GM19463 (cell line): ENCODE data around the gene CD22.
"Not testable (repeated sequence)": the region's sequence is repeated elsewhere in the genome, so short reads cannot be mapped to it uniquely, and the experiment has no call there.

ENCODE experiments used
- ATAC-seq: cut with Tn5 transposase; IDR thresholded peaks from one replicate; pipeline ENCODE4 v1.9.1; 2021; ENCODE audit warnings: mild to moderate bottlenecking, moderate library complexity; ENCODE audit not compliant: unreplicated experiment

The CD22 gene

DNA sequence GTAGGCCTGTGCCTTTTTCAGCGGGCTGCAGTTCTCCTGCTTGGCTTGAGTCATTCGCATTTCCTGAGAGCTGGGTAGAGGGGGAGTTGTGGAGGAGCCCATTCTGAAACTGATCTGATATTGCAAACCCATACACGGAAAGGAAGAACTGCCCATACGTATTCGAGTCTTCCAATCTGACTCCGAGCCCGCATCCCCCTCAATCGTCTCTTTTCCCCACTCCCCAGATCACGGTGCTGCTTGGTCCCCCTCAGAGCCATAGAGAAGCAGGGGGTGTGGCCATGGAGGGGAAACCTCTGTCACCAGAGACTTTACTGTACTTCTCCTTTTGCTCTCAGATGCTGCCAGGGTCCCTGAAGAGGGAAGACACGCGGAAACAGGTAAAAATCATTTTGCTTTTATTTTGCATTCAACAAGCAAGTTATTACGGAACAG lies at the start of gene CD22:
TSS of gene CD22 (plus strand) at position 337 of the 435 bp plus-strand sequence. CDS start 2,854 bp downstream, outside the sequence.
- ATAC-seq, result no peak

DNA sequence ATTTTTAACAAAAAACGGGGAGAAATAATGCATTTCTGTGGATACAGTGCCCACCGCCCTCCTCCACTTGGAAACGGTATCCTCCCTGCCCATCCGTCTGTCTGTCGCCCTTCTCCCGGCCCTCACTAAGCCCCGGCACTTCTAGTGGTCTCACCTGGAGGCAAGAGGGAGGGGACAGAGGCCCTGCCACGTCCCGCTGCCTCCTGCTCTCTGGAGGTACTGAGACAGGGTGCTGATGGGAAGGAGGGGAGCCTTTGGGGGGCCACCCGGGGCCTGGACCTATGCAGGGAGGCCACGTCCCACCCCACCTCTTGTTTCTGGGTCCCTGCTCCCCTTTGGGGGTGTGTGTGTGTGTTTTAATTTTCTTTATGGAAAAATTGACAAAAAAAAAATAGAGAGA lies 49.6 kb upstream of the CD22 start:
- ATAC-seq, result no peak

DNA sequence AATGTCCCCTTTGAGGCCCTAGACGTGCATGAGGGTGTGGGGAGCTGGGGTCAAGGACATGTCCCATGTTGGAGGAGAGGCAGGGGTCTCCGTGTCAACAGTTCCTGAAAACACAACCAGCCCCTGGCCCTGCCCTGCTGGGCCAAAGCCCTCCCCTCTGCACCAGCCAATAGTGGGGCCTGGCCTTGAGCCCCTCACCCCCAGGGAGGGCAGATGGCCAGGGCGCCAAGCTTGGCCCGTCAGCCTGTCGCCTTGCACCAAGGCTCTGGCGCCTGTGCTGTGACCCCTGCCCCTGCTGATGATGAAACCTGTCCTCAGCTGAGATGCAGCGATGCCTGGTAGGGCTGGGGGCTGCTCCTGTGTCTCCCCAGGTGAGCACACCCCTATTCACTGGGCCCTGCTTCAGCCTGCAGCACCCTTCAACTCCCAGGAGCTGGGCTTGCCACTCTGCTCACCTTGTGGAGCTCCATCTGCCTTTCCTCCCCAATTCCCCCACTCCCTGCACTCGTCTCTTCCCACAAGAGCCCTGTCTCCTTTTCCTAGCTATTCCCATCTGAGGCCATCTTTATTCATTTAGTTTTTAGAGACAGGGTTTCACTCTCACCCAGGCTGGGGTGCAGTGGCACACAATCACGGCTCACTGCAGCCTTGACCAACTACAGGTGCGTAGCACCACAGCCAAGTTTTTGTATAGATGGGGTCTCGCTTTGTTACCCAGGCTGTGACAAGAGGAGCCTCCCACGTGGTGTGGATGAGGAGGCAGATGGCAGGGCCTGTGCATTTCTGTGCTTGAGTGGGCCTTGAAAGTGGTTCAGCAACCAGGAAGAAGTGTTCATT lies 48.8 kb upstream of the CD22 start:
- ATAC-seq, result no peak

DNA sequence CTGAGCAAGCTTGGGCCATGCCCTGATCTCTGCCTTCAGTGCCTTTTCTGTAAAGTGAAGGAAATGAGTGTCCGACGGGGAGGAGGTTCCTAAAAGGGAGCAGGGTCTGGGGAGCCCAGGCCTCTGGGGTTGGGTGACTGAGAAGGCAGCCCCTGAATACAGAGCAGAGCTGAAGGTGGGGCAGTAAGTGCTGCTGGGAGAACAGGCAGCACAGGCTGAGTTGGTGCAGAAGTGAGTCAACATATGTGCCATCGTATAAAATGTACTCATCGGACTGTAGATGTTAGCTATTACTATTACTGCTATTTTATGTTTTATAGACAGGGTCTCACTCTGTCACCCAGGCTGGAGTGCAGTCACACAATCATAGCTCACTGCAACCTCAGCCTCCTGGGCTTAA lies 47.7 kb upstream of the CD22 start:
- no peak for ATAC-seq

DNA sequence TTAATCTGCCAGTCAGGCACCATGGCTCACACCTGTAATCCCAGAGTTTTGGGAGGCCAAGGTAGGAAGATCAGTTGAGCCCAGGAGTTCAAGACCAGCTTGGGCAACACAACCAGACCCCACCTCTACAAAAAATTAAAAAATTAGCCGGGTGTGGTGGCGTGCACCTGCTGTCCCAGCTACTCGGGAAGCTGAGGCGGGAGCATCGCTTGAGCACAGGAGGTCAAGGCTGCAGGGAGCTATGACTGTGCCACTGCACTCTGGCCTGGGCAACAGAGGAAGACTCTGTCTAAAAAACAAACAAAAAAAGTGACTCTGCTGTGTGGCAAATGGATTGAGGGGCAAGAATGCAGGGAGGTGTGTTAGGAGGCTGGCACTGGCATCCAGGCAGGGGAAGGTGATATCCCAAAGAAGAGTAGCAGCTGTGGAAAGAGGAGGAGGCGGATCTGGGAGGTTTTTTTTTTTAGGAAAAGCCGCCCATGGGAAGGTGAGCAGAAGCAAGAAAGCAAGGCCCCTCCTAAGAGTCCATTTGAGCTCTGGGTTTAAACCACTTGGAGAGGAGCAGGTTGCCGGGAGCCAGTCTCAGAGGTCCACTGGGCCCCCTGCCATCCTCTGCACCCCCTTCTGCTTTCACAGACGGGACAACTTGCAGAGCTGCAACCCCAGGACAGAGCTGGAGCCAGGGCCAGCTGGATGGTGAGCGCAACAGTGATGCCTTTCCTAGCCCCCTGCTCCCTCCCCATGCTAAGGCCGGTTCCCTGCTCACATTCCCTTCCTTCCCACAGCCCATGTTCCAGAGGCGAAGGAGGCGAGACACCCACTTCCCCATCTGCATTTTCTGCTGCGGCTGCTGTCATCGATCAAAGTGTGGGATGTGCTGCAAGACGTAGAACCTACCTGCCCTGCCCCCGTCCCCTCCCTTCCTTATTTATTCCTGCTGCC lies 44.6 kb upstream of the CD22 start:
- ATAC-seq, result no peak

DNA sequence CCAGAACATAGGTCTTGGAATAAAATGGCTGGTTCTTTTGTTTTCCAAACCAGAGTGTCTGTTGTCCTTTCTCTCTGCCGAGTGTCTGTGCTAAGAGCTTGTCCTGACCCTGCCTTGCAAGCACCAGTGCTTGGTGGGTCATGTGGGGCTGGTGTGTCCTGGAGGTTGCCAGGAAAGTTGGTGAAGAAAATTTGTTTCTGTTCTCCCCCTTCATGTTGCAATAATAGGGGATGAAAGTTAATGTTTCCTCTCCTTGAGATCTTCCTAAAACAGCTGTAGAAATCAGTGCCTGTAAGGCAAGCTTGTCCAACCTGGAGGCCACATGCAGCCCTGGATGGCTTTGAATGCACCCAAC lies 43.9 kb upstream of the CD22 start:
- no peak for ATAC-seq

DNA sequence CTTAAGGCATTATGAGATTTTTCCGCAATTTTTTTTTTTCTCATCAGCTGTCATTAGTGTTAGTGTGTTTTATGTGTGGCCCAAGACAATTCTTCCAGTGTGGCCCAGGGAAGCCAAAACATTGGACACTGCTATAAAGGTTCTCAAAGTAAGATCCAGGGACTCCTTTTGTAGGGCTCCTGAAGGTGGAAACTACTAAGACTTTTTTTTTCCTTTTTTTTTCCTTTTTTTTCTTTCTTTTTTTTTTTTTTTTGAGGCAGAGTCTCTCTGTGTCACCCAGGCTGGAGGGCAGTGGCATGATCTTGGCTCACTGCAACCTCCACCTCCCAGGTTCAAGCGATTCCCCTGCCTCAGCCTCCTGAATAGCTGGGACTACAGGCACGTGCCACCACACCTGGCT lies 43.5 kb upstream of the CD22 start:
- not testable (repeated sequence) for ATAC-seq

DNA sequence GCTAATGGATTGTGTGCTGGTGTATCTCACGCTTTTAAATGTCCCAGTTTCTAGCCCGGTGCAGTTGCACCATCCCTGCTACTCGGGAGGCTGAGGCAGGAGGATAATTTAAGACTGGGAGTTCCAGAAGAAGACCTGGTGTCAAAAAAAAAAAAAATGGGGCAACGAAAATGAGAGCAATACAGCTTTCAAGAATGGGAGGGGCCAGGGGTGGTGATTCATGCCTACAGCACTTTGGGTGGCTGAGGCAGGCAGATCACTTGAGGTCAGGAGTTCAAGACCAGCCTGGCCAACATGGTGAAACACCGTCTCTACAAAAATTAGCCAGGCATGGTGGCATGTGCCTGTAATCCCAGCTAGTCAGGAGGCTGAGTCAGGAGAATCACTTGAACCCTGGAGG lies 42.9 kb upstream of the CD22 start:
- ATAC-seq, result not testable (repeated sequence)

DNA sequence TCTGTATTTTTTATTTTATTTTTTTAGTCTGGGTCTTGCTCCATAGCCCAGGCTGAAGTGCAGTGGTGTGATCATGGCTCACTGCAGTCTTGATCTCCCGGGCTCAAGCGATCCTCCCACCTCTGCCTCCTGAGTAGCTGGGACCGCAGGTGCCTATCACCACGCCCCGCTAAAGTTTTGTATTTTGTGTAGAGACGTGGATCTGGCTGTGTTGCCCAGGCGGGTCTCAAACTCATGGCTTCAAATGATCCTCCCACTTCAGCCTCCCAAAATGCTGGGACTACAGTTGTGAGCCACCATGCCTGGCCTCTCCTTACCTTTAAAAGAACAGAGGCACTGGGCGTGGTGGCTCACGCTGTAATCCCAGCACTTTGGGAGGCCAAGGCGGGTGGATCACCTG lies 41.3 kb upstream of the CD22 start:
- ATAC-seq, result no peak

DNA sequence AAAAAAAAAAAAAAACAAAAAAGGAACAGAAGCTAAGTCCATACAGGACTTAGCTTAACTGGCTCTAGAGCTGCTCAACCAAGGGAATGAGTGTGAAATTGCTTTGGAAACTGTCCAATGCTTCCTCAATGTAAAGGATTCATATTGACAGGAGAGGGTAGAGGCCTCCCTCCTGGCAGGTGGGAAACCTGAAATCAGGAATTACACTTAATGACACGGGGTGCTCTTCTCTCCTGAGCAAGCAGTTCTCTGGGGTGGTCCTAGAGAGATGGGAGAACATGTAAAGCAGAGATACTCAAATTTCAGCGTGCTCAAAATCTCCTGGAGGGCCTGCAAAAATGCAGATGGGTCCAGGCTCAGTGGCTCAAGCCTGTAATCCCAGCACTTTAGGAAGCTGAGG lies 40.7 kb upstream of the CD22 start:
- no peak for ATAC-seq

DNA sequence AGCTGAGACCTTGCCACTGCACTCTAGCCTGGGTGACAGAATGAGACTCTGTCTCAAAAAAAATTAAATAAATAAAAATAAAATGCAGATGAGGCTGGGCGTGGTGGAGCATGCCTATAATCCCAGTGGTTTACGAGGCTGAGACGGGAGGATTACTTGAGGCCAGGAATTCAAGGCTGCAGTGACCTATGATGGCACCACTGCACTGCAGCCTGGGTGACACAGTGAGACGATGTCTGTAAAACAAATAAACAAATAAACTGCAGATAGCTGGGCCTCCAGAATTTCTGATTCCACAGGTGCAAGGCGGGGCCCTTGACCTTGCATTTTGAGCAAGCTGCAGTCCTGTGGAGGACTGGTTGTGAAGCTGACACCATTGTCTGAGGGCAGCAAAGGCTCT lies 40.1 kb upstream of the CD22 start:
- ATAC-seq, result no peak

DNA sequence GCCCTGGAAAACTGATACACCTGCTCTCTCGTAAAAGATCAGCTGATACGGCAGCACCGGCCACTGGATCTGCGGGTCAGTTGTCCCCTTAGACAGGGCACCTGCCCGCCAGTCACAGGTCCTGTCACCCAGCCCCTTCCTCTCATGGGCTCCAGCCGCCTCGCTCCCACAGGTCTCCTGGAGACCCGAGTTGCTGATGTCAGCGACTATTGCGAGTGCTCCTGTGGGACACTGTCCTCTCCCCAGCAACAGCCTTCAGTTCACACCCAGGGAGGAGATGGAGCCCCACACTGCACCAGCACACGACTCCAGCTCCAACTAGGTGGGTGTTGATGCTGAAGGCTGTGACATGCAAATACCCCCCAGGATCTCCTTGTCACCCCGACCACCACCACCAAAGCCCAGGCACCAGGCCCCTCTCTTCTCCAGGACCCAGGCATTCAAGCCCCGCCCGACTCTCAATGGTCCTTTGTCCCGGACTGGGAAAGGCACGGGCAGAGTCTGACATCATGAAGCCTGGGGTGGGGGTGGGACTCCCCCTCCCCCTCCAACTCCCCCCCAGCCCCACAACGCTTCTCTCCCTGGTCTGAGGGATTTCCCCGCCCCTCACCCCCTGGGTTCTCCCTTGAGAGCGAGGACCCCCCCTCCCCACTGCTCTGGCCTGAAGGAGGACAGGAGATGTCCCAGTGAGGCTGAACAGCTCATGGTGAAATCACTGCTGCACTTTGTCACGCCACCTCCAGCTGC lies 38.4 kb upstream of the CD22 start:
- no peak for ATAC-seq

DNA sequence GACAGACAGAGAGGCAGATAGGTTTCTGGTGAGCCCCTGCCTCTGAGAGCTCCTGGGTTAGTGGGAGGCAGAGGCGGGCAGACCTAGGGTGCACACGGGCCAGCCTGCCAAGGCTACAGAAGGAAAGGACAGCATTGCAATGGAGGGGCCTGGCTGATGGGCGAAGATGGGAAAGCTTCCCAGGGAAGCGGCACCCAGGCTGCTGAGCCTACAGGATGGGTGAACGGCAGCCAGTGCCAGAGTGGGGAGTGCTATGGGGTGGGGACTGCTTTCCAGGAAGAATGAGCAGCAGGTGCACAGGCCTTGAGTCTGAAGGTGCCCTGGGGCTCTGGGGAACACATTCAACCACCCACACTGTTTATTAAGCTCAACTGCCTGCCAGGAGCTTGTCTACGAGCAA lies 37.7 kb upstream of the CD22 start:
- ATAC-seq, result no peak

DNA sequence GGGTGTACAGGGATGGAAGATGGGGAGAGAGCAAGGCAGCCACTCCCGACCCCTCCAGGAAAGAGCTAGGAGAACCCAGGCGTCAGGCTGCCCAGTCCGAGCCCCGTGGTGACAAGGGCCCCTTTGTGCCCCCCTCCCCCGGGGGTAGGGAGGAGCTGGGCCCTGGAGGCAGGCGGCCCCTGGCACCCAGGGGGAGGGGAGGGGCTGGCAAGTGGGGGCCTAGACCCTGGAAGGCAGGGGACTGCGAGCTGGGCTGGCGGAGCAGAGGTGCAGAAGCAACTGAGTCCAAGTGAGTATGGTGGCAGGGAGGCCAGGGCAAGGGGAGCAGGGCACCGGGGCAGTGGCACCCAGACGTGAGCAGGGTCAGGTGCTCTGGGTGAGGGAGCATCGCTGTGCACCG lies 37.1 kb upstream of the CD22 start, which contains the start of gene MAG:
TSS of gene MAG (plus strand) at position 246 of the 400 bp plus-strand sequence. CDS start 3,248 bp downstream, outside the sequence.
- ATAC-seq, result no peak

DNA sequence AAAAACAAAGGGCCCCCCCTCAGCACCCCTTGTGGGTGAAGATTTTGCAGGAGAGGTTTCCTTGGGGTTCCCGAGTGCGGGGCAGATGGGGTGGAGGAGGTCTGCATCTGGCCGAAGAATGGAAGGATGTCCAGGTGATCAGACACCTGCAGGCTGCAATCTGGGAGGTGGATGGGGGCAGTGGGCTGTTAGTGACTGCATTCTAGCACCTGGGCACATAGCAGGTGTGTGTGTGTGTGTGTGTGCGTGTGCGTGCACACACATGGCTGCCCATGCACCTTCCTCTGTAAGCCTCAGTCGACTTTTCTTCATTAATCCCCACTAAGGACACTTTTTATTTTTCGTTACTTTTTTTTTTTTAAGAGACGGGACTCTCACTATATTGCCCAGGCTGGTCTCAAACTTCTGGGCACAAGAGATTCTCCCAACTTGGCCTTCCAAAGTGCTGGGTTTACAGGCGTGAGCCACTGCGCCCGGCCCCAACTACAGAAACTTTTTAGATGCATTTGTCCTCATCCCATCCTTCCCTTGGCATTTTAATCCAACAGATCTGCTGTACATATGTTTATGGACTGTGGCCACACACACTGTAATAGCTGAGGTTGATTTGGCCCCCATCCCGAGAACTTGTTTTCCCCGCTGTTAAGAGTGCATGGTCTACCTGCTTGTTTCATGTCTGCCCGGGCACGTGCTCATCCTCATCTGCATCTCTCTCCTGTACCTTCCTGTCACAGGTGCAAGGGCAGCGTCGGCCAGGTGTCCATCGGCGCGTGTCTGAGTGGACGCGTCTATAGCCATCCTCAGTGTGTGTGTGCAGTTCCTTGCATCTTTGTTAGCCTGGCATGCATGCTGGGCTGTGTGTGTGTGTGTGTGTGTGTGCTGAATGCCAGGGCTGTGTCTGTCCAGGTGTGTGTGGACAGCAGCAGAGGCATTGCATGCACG lies 36.3 kb upstream of the CD22 start:
- no peak for ATAC-seq

DNA sequence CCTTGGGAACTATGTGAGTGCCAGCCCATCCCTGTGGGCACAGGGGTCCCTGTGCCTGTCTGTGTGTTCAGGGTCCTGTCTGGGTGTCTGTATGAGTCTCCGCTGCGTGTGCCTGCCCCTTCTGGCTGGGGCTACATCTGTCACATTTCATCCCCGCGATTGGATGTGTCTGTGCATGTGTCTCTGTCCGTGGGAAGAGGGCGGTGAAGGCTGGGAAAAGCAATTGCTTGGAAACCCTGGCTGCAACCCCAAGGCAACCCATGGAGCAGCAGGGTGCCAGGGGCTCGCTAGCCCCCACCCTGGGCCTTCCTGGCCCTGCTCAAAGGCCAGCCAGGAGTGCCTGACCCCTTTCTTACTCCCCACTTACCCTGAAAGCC lies 35.6 kb upstream of the CD22 start:
- ATAC-seq, result no peak

DNA sequence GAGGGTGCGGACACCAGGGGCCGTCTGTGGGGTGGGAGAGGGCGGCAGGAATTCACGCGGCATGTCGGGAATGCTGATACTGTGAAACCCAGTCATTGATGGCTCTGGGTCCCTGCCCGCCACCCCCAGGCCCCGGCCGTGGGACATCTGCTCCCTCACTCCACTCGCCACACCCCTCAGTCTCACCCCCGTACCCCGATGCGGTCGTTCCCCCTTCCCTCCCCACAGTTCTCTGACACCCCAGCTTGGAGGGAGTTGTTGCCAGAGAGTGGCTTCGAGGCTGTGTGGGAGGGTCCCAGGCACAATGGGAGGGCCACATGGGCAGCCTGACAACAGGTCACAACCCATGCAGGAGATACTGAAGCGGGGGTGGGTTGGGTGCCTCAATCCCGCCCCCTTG lies 35.2 kb upstream of the CD22 start:
- no peak for ATAC-seq

DNA sequence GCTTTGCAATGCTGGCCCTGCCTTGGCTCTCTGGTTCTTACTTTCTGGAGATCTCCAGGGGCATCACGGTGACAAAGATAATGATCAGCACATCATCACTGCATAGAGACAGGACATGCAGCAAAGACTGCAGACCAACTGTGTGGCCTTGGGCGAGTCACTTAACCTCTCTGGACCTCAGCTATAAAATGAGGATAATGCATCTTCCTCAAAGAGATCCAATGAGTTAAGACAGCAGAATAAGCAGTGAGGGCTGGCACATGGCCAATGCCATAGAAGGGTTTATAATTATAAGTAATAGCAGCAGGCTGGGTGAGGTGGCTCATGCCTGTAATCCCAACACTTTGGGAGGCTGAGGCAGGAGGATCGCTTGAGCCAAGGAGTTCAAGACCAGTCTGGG lies 34.7 kb upstream of the CD22 start:
- no peak for ATAC-seq

DNA sequence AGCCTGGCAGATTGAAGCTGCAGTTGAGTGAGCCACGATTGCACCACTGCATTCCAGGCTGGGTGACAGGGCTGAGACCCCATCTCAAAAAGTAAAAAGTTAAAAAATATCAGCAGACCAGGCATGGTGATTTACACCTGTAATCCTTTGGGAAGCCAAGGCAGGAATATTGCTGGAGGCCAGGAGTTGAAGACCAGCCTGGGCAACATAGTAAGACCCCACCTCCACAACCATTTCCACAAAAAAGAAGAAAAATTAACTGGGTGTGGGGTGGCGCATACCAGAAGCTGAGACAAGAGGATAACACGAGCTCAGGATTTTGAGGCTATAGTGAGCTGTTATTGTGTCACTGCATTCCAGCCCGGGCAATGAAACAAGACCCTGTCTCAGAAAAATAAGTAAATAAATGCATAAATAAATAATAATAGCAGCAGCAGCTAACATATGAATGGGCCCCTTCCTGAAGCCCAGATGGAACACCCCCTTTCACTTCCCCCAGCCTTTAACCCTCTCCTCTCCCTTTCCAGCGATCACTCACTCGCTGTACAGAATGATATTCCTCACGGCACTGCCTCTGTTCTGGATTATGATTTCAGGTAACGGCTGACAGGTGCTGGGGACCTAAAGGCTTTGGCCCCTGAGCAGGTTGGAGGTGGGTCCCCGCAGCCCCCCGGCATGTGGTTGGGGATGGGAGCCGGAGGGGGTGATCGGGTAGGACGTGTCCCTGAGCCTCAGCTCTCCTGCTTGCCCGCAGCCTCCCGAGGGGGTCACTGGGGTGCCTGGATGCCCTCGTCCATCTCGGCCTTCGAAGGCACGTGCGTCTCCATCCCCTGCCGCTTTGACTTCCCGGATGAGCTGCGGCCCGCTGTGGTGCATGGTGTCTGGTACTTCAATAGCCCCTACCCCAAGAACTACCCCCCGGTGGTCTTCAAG lies 33.9 kb upstream of the CD22 start:
- no peak for ATAC-seq
